ENCODE measurements around the gene LLGL2. TPM values are rescaled to one million over a fixed set of nuclear protein-coding genes. Genes with fewer than 3 reads are reported as not detected.

Gene LLGL2
- total RNA-seq, 2 donors from 2014 or later: 6.4 to 20.0 TPM

- DNase-seq (ENCODE audit: low spot score) (no peak), ATAC-seq (ENCODE audit: insufficient number of reproducible peaks, low FRiP score, low read depth) (no peak)
- Histone ChIP-seq H3K27me3 (replicated peaks; ENCODE audit: insufficient read depth) (no peaks in the 10 kb centered on the region), H3K4me1 (ENCODE audit: control insufficient read depth in 1 of 2, low read depth in 2 of 2) (no peaks in the 10 kb centered on the region), H3K27ac (no peak overlapping the region), H3K4me3 (no peak overlapping the region), H3K36me3 (peaks cover 3% of the 10 kb centered on the region), H3K9me3 (no peaks in the 10 kb centered on the region)
- TF ChIP-seq CTCF (IDR thresholded peaks at IDR 0.05): no peak
These were observed 89.2 kb downstream of the LLGL2 start for GRCh38 chr17:75614556-75615270.

GRCh38 chr17:75615301-75615700, 89.8 kb downstream of the LLGL2 start:
- H3K27ac ChIP-seq: no peak overlapping the region
- H3K9me3 ChIP-seq: no peaks in the 10 kb centered on the region
- no peaks in the 10 kb centered on the region for H3K4me1 ChIP-seq (ENCODE audit: control insufficient read depth in 1 of 2, low read depth in 2 of 2)
- no peaks in the 10 kb centered on the region for H3K27me3 ChIP-seq (replicated peaks; ENCODE audit: insufficient read depth)
- H3K36me3 ChIP-seq: peaks cover 3% of the 10 kb centered on the region
- TF ChIP-seq CTCF (IDR thresholded peaks at IDR 0.05): no peak
- no peak overlapping the region for H3K4me3 ChIP-seq
- no peak for DNase-seq (ENCODE audit: low spot score)
- no peak for ATAC-seq (ENCODE audit: insufficient number of reproducible peaks, low FRiP score, low read depth)

- no peaks in the 10 kb centered on the region for H3K9me3 ChIP-seq
- H3K36me3 ChIP-seq: peaks cover 3% of the 10 kb centered on the region
- H3K27me3 ChIP-seq (replicated peaks; ENCODE audit: insufficient read depth): no peaks in the 10 kb centered on the region
- H3K4me3 ChIP-seq: no peak overlapping the region
- no peak overlapping the region for H3K27ac ChIP-seq
- ATAC-seq (ENCODE audit: insufficient number of reproducible peaks, low FRiP score, low read depth): no peak
- no peak for TF ChIP-seq CTCF (IDR thresholded peaks at IDR 0.05)
- H3K4me1 ChIP-seq (ENCODE audit: control insufficient read depth in 1 of 2, low read depth in 2 of 2): no peaks in the 10 kb centered on the region
- no peak for DNase-seq (ENCODE audit: low spot score)
These were observed 91.1 kb downstream of the LLGL2 start for GRCh38 chr17:75616521-75617122.

GRCh38 chr17:75617218-75617617, 91.7 kb downstream of the LLGL2 start:
- Histone ChIP-seq H3K27me3 (replicated peaks; ENCODE audit: insufficient read depth) (no peaks in the 10 kb centered on the region), H3K4me1 (ENCODE audit: control insufficient read depth in 1 of 2, low read depth in 2 of 2) (no peaks in the 10 kb centered on the region), H3K9me3 (no peaks in the 10 kb centered on the region), H3K36me3 (peaks cover 3% of the 10 kb centered on the region), H3K27ac (no peak overlapping the region), H3K4me3 (no peak overlapping the region)
- no peak for ATAC-seq (ENCODE audit: insufficient number of reproducible peaks, low FRiP score, low read depth)
- TF ChIP-seq CTCF (IDR thresholded peaks at IDR 0.05): no peak
- DNase-seq (ENCODE audit: low spot score): no peak

- Histone ChIP-seq H3K27ac (no peak overlapping the region), H3K4me3 (no peak overlapping the region), H3K36me3 (peaks cover 3% of the 10 kb centered on the region), H3K9me3 (no peaks in the 10 kb centered on the region), H3K27me3 (replicated peaks; ENCODE audit: insufficient read depth) (no peaks in the 10 kb centered on the region), H3K4me1 (ENCODE audit: control insufficient read depth in 1 of 2, low read depth in 2 of 2) (no peaks in the 10 kb centered on the region)
- no peak for ATAC-seq (ENCODE audit: insufficient number of reproducible peaks, low FRiP score, low read depth)
- no peak for TF ChIP-seq CTCF (IDR thresholded peaks at IDR 0.05)
- no peak for DNase-seq (ENCODE audit: low spot score)
These were observed 92.2 kb downstream of the LLGL2 start for GRCh38 chr17:75617675-75618074.

Measured in thoracic aorta (tissue), 2 donors.